RPMI8226 (cell line): ENCODE results near the gene B9D1.
A peak's percentile ranks its signal among the peaks of the same experiment; 100 is the strongest.

Experiments used
- DNase-seq: peaks from one replicate; pipeline ENCODE4 v3.0.0-alpha.2; 2015

The B9D1 gene

GRCh38 chr17:19334331-19334730, 28.2 kb downstream of the B9D1 start:
- DNase-seq, result no peak

- no peak for DNase-seq
These were observed 28.7 kb downstream of the B9D1 start for GRCh38 chr17:19333736-19334290.

- DNase-seq, result no peak
These were observed 29.4 kb downstream of the B9D1 start for GRCh38 chr17:19333132-19333440.

- no peak for DNase-seq
These were observed 30.0 kb downstream of the B9D1 start for GRCh38 chr17:19332371-19333131.

- DNase-seq, result no peak
These were observed 30.8 kb downstream of the B9D1 start for GRCh38 chr17:19331543-19332245.

GRCh38 chr17:19331134-19331533, 31.4 kb downstream of the B9D1 start:
- DNase-seq, result no peak

- no peak for DNase-seq
These were observed 32.3 kb downstream of the B9D1 start for GRCh38 chr17:19330271-19330670.

GRCh38 chr17:19329839-19330238, 32.7 kb downstream of the B9D1 start:
- no peak for DNase-seq

- no peak for DNase-seq
These were observed 33.4 kb downstream of the B9D1 start for GRCh38 chr17:19329136-19329535.

GRCh38 chr17:19328441-19329061, 34.0 kb downstream of the B9D1 start:
- no peak for DNase-seq

GRCh38 chr17:19327031-19327783, 35.3 kb downstream of the B9D1 start:
- no peak for DNase-seq

GRCh38 chr17:19325542-19325941, 37.0 kb downstream of the B9D1 start:
- no peak for DNase-seq

GRCh38 chr17:19322861-19323260, 39.7 kb downstream of the B9D1 start:
- DNase-seq, result no peak

- no peak for DNase-seq
These were observed 40.4 kb downstream of the B9D1 start for GRCh38 chr17:19322129-19322505.

GRCh38 chr17:19321481-19322128, 40.9 kb downstream of the B9D1 start:
- no peak for DNase-seq

GRCh38 chr17:19320876-19321275, 41.6 kb downstream of the B9D1 start:
- DNase-seq, result no peak

GRCh38 chr17:19319771-19320505, 42.6 kb downstream of the B9D1 start:
- no peak for DNase-seq

- DNase-seq, result no peak
These were observed 43.9 kb downstream of the B9D1 start for GRCh38 chr17:19318611-19319010.

- DNase-seq, result peak; percentile 88
These were observed 45.0 kb downstream of the B9D1 start for GRCh38 chr17:19317359-19318095.

- DNase-seq, result no peak
These were observed 45.7 kb downstream of the B9D1 start for GRCh38 chr17:19316761-19317358.

GRCh38 chr17:19315104-19315503, 47.4 kb downstream of the B9D1 start:
- no peak for DNase-seq
